ENCODE results near the gene NCCRP1. TPM values are rescaled to one million over a fixed set of nuclear protein-coding genes. Genes with fewer than 3 reads are reported as not detected.

NCCRP1 gene
- polyA plus RNA-seq, 1 of the 3 experiments (the other 2 are of a cell fraction): not detected

- no peak overlapping the region for H3K4me2 ChIP-seq
- no peak overlapping the region for H2AFZ ChIP-seq (ENCODE audit: low read depth)
- H3K4me3 ChIP-seq (ENCODE audit: low read depth in 2 of 2, low read length in 1 of 2): no peak overlapping the region
- CTCF ChIA-PET: interaction anchor here (1.5 kb wide), 1 partner anchor 17 kb away, joined by 3 read pairs; no protein-coding TSS in a partner anchor
- no peaks in the 10 kb centered on the region for H3K27me3 ChIP-seq (ENCODE audit: insufficient read depth)
- peaks cover 8% of the 10 kb centered on the region; the same call in 1 of the 2 replicates for H4K20me1 ChIP-seq (ENCODE audit: insufficient read depth)
- peaks cover 5% of the 10 kb centered on the region for H3K79me2 ChIP-seq (ENCODE audit: insufficient read depth)
- 89% methylated on average over 15 of the region's 17 CpGs for WGBS (ENCODE audit: low lambda C conversion rate)
- no peak overlapping the region for H3K9ac ChIP-seq
- no peaks in the 10 kb centered on the region for H3K9me3 ChIP-seq
- peaks cover 0 to 30% of the 10 kb centered on the region in 2 experiments for H3K36me3 ChIP-seq (replicated peaks in 1 of 2; ENCODE audit: control insufficient read depth in 1 of 2, insufficient read depth in 2 of 2, low read length in 1 of 2)
- H3K4me1 ChIP-seq (ENCODE audit: control insufficient read depth in 1 of 2, insufficient read depth in 2 of 2, low read depth in 1 of 2, low read length in 1 of 2): peaks cover 0 to 57% of the 10 kb centered on the region in 2 experiments; a peak in 1 of 4 replicates
- peak overlapping the region in 1 of 2 experiments; percentile 91; a peak in 2 of 4 replicates for H3K27ac ChIP-seq (ENCODE audit: low read depth in 2 of 2, low read length in 1 of 2)
- POLR2A ChIA-PET: interaction anchor here (0.9 kb wide), 1 partner anchor 10 kb away, joined by 3 read pairs; no protein-coding TSS in a partner anchor
- no peak for TF ChIP-seq RXRA (IDR thresholded peaks at IDR 0.05; ENCODE audit: borderline replicate concordance, low read depth)
- TF ChIP-seq, protein P1, sequence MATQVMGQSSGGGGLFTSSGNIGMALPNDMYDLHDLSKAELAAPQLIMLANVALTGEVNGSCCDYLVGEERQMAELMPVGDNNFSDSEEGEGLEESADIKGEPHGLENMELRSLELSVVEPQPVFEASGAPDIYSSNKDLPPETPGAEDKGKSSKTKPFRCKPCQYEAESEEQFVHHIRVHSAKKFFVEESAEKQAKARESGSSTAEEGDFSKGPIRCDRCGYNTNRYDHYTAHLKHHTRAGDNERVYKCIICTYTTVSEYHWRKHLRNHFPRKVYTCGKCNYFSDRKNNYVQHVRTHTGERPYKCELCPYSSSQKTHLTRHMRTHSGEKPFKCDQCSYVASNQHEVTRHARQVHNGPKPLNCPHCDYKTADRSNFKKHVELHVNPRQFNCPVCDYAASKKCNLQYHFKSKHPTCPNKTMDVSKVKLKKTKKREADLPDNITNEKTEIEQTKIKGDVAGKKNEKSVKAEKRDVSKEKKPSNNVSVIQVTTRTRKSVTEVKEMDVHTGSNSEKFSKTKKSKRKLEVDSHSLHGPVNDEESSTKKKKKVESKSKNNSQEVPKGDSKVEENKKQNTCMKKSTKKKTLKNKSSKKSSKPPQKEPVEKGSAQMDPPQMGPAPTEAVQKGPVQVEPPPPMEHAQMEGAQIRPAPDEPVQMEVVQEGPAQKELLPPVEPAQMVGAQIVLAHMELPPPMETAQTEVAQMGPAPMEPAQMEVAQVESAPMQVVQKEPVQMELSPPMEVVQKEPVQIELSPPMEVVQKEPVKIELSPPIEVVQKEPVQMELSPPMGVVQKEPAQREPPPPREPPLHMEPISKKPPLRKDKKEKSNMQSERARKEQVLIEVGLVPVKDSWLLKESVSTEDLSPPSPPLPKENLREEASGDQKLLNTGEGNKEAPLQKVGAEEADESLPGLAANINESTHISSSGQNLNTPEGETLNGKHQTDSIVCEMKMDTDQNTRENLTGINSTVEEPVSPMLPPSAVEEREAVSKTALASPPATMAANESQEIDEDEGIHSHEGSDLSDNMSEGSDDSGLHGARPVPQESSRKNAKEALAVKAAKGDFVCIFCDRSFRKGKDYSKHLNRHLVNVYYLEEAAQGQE (IDR thresholded peaks at IDR 0.05; ENCODE audit: low read depth, low read length): no peak
- H3K9me2 ChIP-seq: no peaks in the 10 kb centered on the region
- no peaks in the 10 kb centered on the region for H3F3A ChIP-seq (replicated peaks; ENCODE audit: insufficient read depth)
- no peak for DNase-seq
These were observed 26.2 kb upstream of the NCCRP1 start for GRCh38 chr19:39170386-39171231.

- peaks cover 0 to 35% of the 10 kb centered on the region in 2 experiments for H3K36me3 ChIP-seq (replicated peaks in 1 of 2; ENCODE audit: control insufficient read depth in 1 of 2, insufficient read depth in 2 of 2, low read length in 1 of 2)
- CTCF ChIA-PET: interaction anchor here (0.9 to 1.2 kb wide), 3 partner anchors 9 to 61 kb away, joined by 3 to 7 read pairs (median 4); no protein-coding TSS in a partner anchor
These were observed 25.0 kb upstream of the NCCRP1 start for GRCh38 chr19:39171479-39172465.

More at GRCh38 chr19:39171479-39172465, 25.0 kb upstream of the NCCRP1 start:
- Histone ChIP-seq H3K9ac (no peak overlapping the region), H3F3A (replicated peaks; ENCODE audit: insufficient read depth) (no peaks in the 10 kb centered on the region), H2AFZ (ENCODE audit: low read depth) (no peak overlapping the region), H3K27ac (ENCODE audit: low read depth in 2 of 2, low read length in 1 of 2) (peak overlapping the region in 1 of 2 experiments; percentile 91; a peak in 2 of 4 replicates), H3K4me2 (no peak overlapping the region), H3K9me2 (no peaks in the 10 kb centered on the region), H3K4me1 (ENCODE audit: control insufficient read depth in 1 of 2, insufficient read depth in 2 of 2, low read depth in 1 of 2, low read length in 1 of 2) (peaks cover 0 to 53% of the 10 kb centered on the region in 2 experiments; a peak in 1 of 4 replicates), H4K20me1 (ENCODE audit: insufficient read depth) (no peaks in the 10 kb centered on the region), H3K4me3 (ENCODE audit: low read depth in 2 of 2, low read length in 1 of 2) (no peak overlapping the region), H3K79me2 (ENCODE audit: insufficient read depth) (no peaks in the 10 kb centered on the region), H3K9me3 (no peaks in the 10 kb centered on the region), H3K27me3 (ENCODE audit: insufficient read depth) (no peaks in the 10 kb centered on the region)
- 65% methylated on average over 24 of the region's 27 CpGs for WGBS (ENCODE audit: low lambda C conversion rate)
- POLR2A ChIA-PET: no interaction called here
- 0 out of 2 replicates have a peak, but pooled peaks have one; percentile 9 for TF ChIP-seq RCOR1 (IDR thresholded peaks at IDR 0.05; ENCODE audit: low read length)
- 0 out of 2 replicates have a peak, but pooled peaks have one; percentile 13 for TF ChIP-seq FOXJ3 (CRISPR knock-in tag; IDR thresholded peaks at IDR 0.05)
- no peak for TF ChIP-seq ELF1 (IDR thresholded peaks at IDR 0.05)
- TF ChIP-seq GABPA (IDR thresholded peaks at IDR 0.05; ENCODE audit: low read depth): no peak
- TF ChIP-seq CHD2 (IDR thresholded peaks at IDR 0.05; ENCODE audit: low read length, partially characterized antibody): peak; percentile 22
- peak; percentile 28; the same call in 1 of the 2 replicates for TF ChIP-seq MXI1 (IDR thresholded peaks at IDR 0.05; ENCODE audit: low read depth, low read length)
- no peak for TF ChIP-seq MEF2A (IDR thresholded peaks at IDR 0.05; ENCODE audit: borderline replicate concordance, low read depth)
- DNase-seq: peak; percentile 85
